Suppressor macrophage treated with lipopolysaccharide for 1 hour (primary cell): ENCODE measurements around the gene TACC3.

Experiments used
- DNase-seq, 3 donors: peaks; one replicate each; pipeline ENCODE4 v3.0.0-alpha.2; 2020 to 2022

Gene TACC3

GRCh38 chr4:1723131-1723801, 1.9 kb downstream of the TACC3 start:
- DNase-seq, result peak; percentile 55 to 81 (median 74)

GRCh38 chr4:1725521-1725920, 4.2 kb downstream of the TACC3 start:
- DNase-seq, result no peak

GRCh38 chr4:1726146-1726934, 5.0 kb downstream of the TACC3 start:
- DNase-seq, result peak; percentile 92 to 94 (median 94)

- DNase-seq, result peak; percentile 79 to 88 (median 82)
These were observed 6.1 kb downstream of the TACC3 start for GRCh38 chr4:1727117-1728031.

- no peak for DNase-seq
These were observed 7.0 kb downstream of the TACC3 start for GRCh38 chr4:1728061-1728980.

GRCh38 chr4:1730532-1731135, 9.3 kb downstream of the TACC3 start:
- DNase-seq, result no peak

- no peak for DNase-seq
These were observed 9.9 kb downstream of the TACC3 start for GRCh38 chr4:1731180-1731579.

- DNase-seq, result no peak
These were observed 11.6 kb downstream of the TACC3 start for GRCh38 chr4:1732911-1733310.

GRCh38 chr4:1735215-1735614, 13.9 kb downstream of the TACC3 start:
- no peak for DNase-seq

- DNase-seq, result no peak
These were observed 15.5 kb downstream of the TACC3 start for GRCh38 chr4:1736812-1737211.

- no peak for DNase-seq
These were observed 16.3 kb downstream of the TACC3 start for GRCh38 chr4:1737666-1738065.

GRCh38 chr4:1738410-1738809, 17.1 kb downstream of the TACC3 start:
- no peak for DNase-seq

GRCh38 chr4:1739358-1739757, 18.0 kb downstream of the TACC3 start:
- no peak for DNase-seq

- no peak for DNase-seq
These were observed 18.8 kb downstream of the TACC3 start for GRCh38 chr4:1740021-1740545.

- no peak for DNase-seq
These were observed 19.9 kb downstream of the TACC3 start for GRCh38 chr4:1741208-1741607.

- DNase-seq, result no peak
These were observed 22.2 kb downstream of the TACC3 start for GRCh38 chr4:1743551-1743950.

GRCh38 chr4:1743975-1744374, 22.7 kb downstream of the TACC3 start:
- no peak for DNase-seq

- no peak for DNase-seq
These were observed 23.2 kb downstream of the TACC3 start for GRCh38 chr4:1744552-1744951.

- DNase-seq, result no peak
These were observed 23.8 kb downstream of the TACC3 start for GRCh38 chr4:1745165-1745564.

GRCh38 chr4:1745697-1746096, 24.4 kb downstream of the TACC3 start:
- DNase-seq, result no peak

GRCh38 chr4:1746265-1746691, 25.0 kb downstream of the TACC3 start:
- DNase-seq, result peak; percentile 77 to 88 (median 81)
